GM19193 (cell line): ENCODE results near the gene OR6C76.

Experiments
- POLR2A ChIP-seq: IDR thresholded peaks from 4 replicates; pipeline ENCODE4 v1.6.1; 2011; ENCODE audit not compliant: insufficient read depth, insufficient read length; ENCODE audit errors: extremely low read depth

Gene OR6C76

DNA sequence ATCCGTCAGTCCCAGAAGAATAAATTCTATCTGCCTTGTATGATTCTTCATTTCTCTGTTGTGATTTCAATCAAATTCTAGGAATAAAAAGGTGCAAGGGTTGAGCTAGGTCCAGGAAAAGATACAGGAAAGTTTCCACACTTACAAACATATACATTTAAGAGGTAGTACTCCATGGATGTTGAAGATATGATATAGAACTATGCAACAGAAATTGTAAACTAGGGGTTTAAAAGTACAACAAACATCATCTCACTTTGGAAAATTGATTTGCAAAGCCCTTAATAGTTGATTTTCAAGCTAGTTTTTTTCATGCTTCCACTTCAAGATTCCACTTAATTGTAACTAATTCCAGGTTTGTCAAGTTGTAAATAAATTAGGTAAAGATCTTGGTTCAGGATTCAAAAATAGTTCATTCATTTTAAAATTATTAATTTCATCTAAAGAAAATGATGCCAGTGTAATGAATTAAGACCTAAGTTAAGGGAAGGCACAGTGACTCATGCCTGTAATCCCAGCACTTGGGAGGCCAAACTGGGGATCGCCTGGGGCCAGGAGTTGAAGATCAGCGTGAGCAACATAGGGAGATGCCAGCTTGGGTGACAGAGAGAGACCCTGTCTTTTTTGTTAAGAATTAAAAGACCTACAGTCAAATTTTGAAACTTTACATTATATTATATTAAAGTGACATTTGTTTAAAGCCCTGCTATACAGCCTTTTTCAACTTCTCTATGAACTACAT, 44.2 kb downstream of the OR6C76 start, which contains the start of gene OR6C70:
Gene OR6C70, minus strand, starts transcription at position 51 of the 742 bp plus-strand sequence. Its CDS starts 0 bp downstream, at position 51.
- TF ChIP-seq POLR2A: no peak

DNA sequence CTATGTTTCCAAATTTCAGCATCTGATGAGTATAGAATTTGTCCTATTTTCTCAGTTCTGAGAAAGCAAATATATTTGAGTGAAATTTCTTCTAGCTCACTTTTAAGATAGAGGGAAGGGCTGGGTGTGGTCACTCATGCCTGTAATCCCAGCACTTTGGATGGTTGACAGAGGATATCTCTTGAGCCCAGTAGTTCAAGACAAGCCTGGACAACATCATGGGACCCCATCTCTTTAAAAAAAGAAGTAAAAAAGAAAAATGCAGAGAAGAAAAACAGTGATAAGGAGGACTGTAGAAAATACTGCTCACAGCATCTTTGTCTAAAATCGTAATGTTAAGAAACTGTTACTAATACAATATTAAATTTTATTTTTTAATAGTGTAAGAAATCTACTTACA, 46.2 kb downstream of the OR6C76 start:
- no peak for TF ChIP-seq POLR2A
